Sigmoid colon (tissue), 4 donors: Measurements from ENCODE around the gene NOL12.
"Not testable (repeated sequence)": the region's sequence is repeated elsewhere in the genome, so short reads cannot be mapped to it uniquely, and the experiment has no call there.

Source experiments
- CTCF ChIP-seq, 4 experiments: fragments of 450-650 bp in 3 of 4; fragments of 200-600 bp in 1 of 4; IDR thresholded peaks; one replicate each; pipeline ENCODE4 v1.5.1; 2016 to 2019; ENCODE audit warnings: antibody characterized with exemption in 4 of 4, mild to moderate bottlenecking in 3 of 4, moderate library complexity in 2 of 4
- POLR2AphosphoS5 ChIP-seq, 4 donors: sonication (generic); formaldehyde crosslinking; IDR thresholded peaks; one replicate each; pipeline ENCODE4 v1.6.1; 2017; ENCODE audit warnings: antibody characterized with exemption in 4 of 4

DNA sequence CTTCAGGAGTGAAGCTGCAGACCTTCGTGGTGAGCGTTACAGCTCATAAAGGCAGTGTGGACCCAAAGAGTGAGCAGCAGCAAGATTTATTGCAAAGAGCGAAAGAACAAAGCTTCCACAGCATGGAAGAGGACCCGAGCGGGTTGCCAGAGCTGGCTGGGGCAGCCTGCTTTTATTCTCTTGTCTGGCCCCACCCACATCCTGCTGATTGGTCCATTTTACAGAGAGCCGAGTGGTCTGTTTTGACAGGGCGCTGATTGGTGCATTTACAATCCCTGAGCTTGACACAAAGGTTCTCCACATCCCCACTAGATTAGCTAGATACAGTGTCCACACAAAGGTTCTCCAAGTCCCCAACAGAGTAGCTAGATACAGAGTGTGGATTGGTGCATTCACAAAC, 31.1 kb downstream of the NOL12 start:
- not testable (repeated sequence) for TF ChIP-seq CTCF, POLR2AphosphoS5 (IDR thresholded peaks at IDR 0.05)
